ENCODE measurements around the gene POC1B. TPM values are rescaled to one million over a fixed set of nuclear protein-coding genes. Genes with fewer than 3 reads are reported as not detected.

POC1B gene
- total and polyA plus RNA-seq, 2 donors (not counting 3 experiments of a cell fraction or from before 2014, with no cell fraction given) = 7.1 to 18.2 TPM

GRCh38 chr12:89513544-89513943 lies 12.3 kb downstream of the POC1B start:
- no peaks in the 10 kb centered on the region for H3K9me1 ChIP-seq (replicated peaks; ENCODE audit: control insufficient read depth, extremely low read depth, insufficient read depth, low read length)
- ChIA-PET CTCF (interaction anchor here (1.3 to 1.6 kb wide), 4 partner anchors 8 to 1431 kb away, joined by 4 to 8 read pairs (median 5); no protein-coding TSS in a partner anchor), POLR2A (no interaction called here)
- no TSS peak for BruUV-seq (replicated peaks)
- H3K9ac ChIP-seq (replicated peaks; ENCODE audit: extremely low read depth, insufficient read depth, low read length) = no peak overlapping the region
- peaks cover 4% of the 10 kb centered on the region for H3K79me2 ChIP-seq (ENCODE audit: control insufficient read depth, insufficient read depth, low read length)
- no peaks in the 10 kb centered on the region for H3K9me3 ChIP-seq (replicated peaks; ENCODE audit: control insufficient read depth, insufficient read depth, low read length)
- H3K27ac ChIP-seq (ENCODE audit: insufficient read depth, low read depth, low read length) = no peak overlapping the region
- H3K4me3 ChIP-seq (replicated peaks in 1 of 3; ENCODE audit: insufficient read depth in 1 of 3, low read depth in 1 of 3, low read length in 3 of 3) = no peak overlapping the region
- dilution Hi-C loops (cut with MboI; ENCODE audit: extremely low pct_ligation_motif_present, low sequenced_read_pairs) = no loop called here
- H3K27me3 ChIP-seq (ENCODE audit: control insufficient read depth in 2 of 2, insufficient read depth in 2 of 2, low read length in 2 of 2) = no peaks in the 10 kb centered on the region
- H3K36me3 ChIP-seq (ENCODE audit: control insufficient read depth in 2 of 2, extremely low read depth in 1 of 2, insufficient read depth in 2 of 2, low read length in 2 of 2) = no peaks in the 10 kb centered on the region
- H3K4me2 ChIP-seq (ENCODE audit: insufficient read depth, low read length) = no peak overlapping the region
- FAIRE-seq (no peak), DNase-seq (ENCODE audit: low read depth, low spot score) (no peak)
- H2AFZ ChIP-seq (ENCODE audit: low read depth, low read length) = no peak overlapping the region
- no peaks in the 10 kb centered on the region for H3K4me1 ChIP-seq (ENCODE audit: control insufficient read depth, extremely low read depth, insufficient read depth, low read length)
- no peak for TF ChIP-seq CTCF (IDR thresholded peaks at IDR 0.05; ENCODE audit: extremely low read depth in 1 of 2, insufficient read depth in 1 of 2, low read depth in 1 of 2, low read length in 2 of 2)
- no peak for TF ChIP-seq MYC (IDR thresholded peaks at IDR 0.05; ENCODE audit: low read depth, low read length)
- no peak for TF ChIP-seq MAX (IDR thresholded peaks at IDR 0.05; ENCODE audit: insufficient read depth, insufficient read length)
- TF ChIP-seq POLR2AphosphoS5 (IDR thresholded peaks at IDR 0.05; ENCODE audit: insufficient read depth, low read depth, low read length) = no peak
- TF ChIP-seq GATA2 (IDR thresholded peaks at IDR 0.05; ENCODE audit: insufficient read depth, insufficient read length, low read depth, low read length) = no peak
- TF ChIP-seq FOS (IDR thresholded peaks at IDR 0.05; ENCODE audit: borderline replicate concordance, insufficient read depth, low read length) = no peak
- TF ChIP-seq POLR2A (IDR thresholded peaks at IDR 0.05; ENCODE audit: low read depth, low read length) = no peak
- no peak for TF ChIP-seq JUN (IDR thresholded peaks at IDR 0.05; ENCODE audit: borderline replicate concordance, insufficient read depth, insufficient read length, low read depth)
- TF ChIP-seq EZH2 (IDR thresholded peaks at IDR 0.05; ENCODE audit: borderline replicate concordance, low read depth, low read length, severe bottlenecking) = no peak
- intact Hi-C loops (cut with micrococcal nuclease) = no loop called here
- no peaks in the 10 kb centered on the region for H4K20me1 ChIP-seq (replicated peaks; ENCODE audit: control insufficient read depth, extremely low read depth, insufficient read depth, low read length)

Data from endothelial cell of umbilical vein (primary cell).